ENCODE measurements around the gene ATG4C.

DNA sequence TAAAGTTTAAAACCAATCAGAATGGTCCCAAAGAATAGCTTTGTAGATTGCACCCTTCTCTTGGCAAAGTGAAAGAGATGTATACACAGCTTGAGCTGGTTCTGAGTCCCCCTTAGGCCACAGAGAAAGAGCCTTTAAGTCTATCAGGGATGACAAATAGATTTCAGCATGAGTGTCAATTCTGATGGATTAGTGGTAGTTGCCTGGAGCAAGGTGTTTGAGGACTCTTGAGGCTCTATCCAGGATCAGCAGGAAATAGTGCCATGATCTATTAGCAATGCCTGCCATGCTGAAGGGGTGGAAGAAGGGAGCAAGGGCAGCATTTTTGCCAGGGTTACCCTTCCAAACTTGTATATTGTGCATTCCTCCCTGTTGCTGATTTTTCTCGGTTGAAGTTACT, 116.6 kb downstream of the ATG4C start:
- TF ChIP-seq POLR2A (IDR thresholded peaks at IDR 0.05): no peak
- TF ChIP-seq, protein P1, sequence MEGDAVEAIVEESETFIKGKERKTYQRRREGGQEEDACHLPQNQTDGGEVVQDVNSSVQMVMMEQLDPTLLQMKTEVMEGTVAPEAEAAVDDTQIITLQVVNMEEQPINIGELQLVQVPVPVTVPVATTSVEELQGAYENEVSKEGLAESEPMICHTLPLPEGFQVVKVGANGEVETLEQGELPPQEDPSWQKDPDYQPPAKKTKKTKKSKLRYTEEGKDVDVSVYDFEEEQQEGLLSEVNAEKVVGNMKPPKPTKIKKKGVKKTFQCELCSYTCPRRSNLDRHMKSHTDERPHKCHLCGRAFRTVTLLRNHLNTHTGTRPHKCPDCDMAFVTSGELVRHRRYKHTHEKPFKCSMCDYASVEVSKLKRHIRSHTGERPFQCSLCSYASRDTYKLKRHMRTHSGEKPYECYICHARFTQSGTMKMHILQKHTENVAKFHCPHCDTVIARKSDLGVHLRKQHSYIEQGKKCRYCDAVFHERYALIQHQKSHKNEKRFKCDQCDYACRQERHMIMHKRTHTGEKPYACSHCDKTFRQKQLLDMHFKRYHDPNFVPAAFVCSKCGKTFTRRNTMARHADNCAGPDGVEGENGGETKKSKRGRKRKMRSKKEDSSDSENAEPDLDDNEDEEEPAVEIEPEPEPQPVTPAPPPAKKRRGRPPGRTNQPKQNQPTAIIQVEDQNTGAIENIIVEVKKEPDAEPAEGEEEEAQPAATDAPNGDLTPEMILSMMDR (IDR thresholded peaks at IDR 0.05): no peak
- no peak for TF ChIP-seq POLR2AphosphoS5 (IDR thresholded peaks at IDR 0.05)

Data from transverse colon (tissue), 4 donors.